Measurements from ENCODE around the gene WSCD1.

- TF ChIP-seq GLIS3 (CRISPR knock-in tag; IDR thresholded peaks at IDR 0.05) (no peak), SNAI2 (CRISPR knock-in tag; IDR thresholded peaks at IDR 0.05) (no peak), ZNF8 (CRISPR knock-in tag; IDR thresholded peaks at IDR 0.05) (no peak), OSR1 (CRISPR knock-in tag; IDR thresholded peaks at IDR 0.05) (no peak), PATZ1 (CRISPR knock-in tag; IDR thresholded peaks at IDR 0.05; ENCODE audit: borderline replicate concordance) (no peak), ISL1 (CRISPR knock-in tag; IDR thresholded peaks at IDR 0.05) (no peak), TOX (CRISPR knock-in tag; IDR thresholded peaks at IDR 0.05; ENCODE audit: borderline replicate concordance) (no peak), ZFP3 (CRISPR knock-in tag; IDR thresholded peaks at IDR 0.05) (no peak), CSDC2 (CRISPR knock-in tag; IDR thresholded peaks at IDR 0.05) (no peak), RARB (CRISPR knock-in tag; IDR thresholded peaks at IDR 0.05) (no peak), TSHZ2 (CRISPR knock-in tag; IDR thresholded peaks at IDR 0.05) (no peak), PPARA (CRISPR knock-in tag; IDR thresholded peaks at IDR 0.05; ENCODE audit: borderline replicate concordance) (no peak), TCF4 (CRISPR knock-in tag; IDR thresholded peaks at IDR 0.05; ENCODE audit: borderline replicate concordance) (no peak), ZC3H10 (CRISPR knock-in tag; IDR thresholded peaks at IDR 0.05) (no peak)
Measured at GRCh38 chr17:6165806-6166205, 95.6 kb downstream of the WSCD1 start.
